Adipose tissue (tissue), 3 donors: ENCODE measurements around the gene MYL12A. TPM values are rescaled to one million over a fixed set of nuclear protein-coding genes. Genes with fewer than 3 reads are reported as not detected.
"Not testable (repeated sequence)": the region's sequence is repeated elsewhere in the genome, so short reads cannot be mapped to it uniquely, and the experiment has no call there.

Experiments used
- H3K27ac ChIP-seq: one replicate; pipeline ENCODE4 v1.5.1; 2013; ENCODE audit warnings: low read depth, low read length
- WGBS, 3 donors: extraction: QIAGEN DNeasy Blood & Tissue Kit; methylation state at CpG; one replicate each; pipeline ENCODE4 v1.1.7; 2013; 5-methylcytosine and 5-hydroxymethylcytosine counted together
- polyA plus RNA-seq, 3 donors: library from polyadenylated mRNA; stranded (reverse); fragments of 200-250 nt; gene quantifications; one replicate each; pipeline ENCODE4 v1.2.3, GENCODE V29; 2013
- donor health status: healthy with polysubstance abuse.
- donor health status: Bipolar disorder and iron deficiency.
- donor health status: healthy.

The MYL12A gene
- polyA plus RNA-seq, 3 donors, result 194 to 633 (median 496) TPM

DNA sequence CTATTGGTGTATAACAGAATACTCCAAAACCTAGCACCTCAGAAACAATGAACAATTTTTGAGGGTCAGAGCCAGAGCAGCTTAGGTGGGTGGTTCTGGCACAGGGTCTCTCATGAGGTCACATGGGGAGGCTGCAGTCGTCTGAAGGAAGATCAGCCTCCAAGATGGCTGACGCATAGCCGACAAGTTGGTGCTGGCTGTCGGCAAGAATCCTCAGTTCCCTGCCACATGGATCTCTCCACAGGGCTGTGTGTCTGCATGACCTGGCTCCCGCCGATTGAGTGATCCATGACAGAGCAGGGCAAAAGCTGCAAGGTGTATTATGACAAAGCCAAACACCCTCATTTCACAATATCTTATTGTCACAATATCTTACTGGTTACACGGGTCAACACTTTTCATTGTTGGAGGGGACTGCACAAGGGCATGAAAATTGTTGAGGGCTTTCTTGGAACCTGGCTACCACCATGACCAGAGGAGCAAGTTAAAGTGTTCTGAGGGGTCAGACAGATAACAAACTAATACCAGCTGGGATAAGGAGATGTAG, 18.5 kb downstream of the MYL12A start:
- 54 to 59% (median 57%) methylated on average over 7 of the region's 7 CpGs for WGBS, 3 donors
- no peak overlapping the region for H3K27ac ChIP-seq

DNA sequence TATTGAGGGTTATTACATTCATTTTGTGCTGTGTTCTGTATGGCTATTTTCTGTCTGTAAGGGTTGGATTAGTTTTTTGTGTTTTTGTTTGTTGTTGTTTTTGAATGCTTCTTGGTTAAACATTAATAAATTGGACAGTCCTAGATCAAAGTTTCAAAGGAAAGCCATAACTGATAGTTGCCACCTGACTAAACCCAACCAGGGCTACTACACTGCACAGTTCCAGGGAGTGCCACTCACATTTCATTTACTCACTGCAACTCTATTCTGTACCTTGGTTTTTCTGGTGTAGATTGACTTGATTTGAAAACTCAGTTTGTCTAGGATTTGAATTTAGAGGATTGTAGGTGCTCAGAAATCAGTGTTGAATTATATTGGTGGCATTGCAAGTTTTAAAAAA, 20.7 kb downstream of the MYL12A start:
- H3K27ac ChIP-seq, result no peak overlapping the region

GRCh38 chr18:3269241-3269913, 21.8 kb downstream of the MYL12A start:
- 72 to 73% (median 72%) methylated on average over 4 of the region's 4 CpGs for WGBS, 3 donors
- H3K27ac ChIP-seq, result no peak overlapping the region

- H3K27ac ChIP-seq, result no peak overlapping the region
- WGBS, 3 donors, result 97 to 100% (median 97%) methylated on average over 1 of the region's 1 CpG
Observed at GRCh38 chr18:3269914-3270299, 22.3 kb downstream of the MYL12A start.

- 55 to 57% (median 55%) methylated on average over 3 of the region's 3 CpGs for WGBS, 3 donors
- no peak overlapping the region for H3K27ac ChIP-seq
Observed at GRCh38 chr18:3273042-3273441, 25.4 kb downstream of the MYL12A start.

- WGBS, 3 donors, result 66 to 87% (median 72%) methylated on average over 7 of the region's 7 CpGs
- not testable (repeated sequence) for H3K27ac ChIP-seq
Observed at GRCh38 chr18:3277643-3278213, 30.1 kb downstream of the MYL12A start.

GRCh38 chr18:3279201-3280185, 31.9 kb downstream of the MYL12A start:
- no peak overlapping the region for H3K27ac ChIP-seq

DNA sequence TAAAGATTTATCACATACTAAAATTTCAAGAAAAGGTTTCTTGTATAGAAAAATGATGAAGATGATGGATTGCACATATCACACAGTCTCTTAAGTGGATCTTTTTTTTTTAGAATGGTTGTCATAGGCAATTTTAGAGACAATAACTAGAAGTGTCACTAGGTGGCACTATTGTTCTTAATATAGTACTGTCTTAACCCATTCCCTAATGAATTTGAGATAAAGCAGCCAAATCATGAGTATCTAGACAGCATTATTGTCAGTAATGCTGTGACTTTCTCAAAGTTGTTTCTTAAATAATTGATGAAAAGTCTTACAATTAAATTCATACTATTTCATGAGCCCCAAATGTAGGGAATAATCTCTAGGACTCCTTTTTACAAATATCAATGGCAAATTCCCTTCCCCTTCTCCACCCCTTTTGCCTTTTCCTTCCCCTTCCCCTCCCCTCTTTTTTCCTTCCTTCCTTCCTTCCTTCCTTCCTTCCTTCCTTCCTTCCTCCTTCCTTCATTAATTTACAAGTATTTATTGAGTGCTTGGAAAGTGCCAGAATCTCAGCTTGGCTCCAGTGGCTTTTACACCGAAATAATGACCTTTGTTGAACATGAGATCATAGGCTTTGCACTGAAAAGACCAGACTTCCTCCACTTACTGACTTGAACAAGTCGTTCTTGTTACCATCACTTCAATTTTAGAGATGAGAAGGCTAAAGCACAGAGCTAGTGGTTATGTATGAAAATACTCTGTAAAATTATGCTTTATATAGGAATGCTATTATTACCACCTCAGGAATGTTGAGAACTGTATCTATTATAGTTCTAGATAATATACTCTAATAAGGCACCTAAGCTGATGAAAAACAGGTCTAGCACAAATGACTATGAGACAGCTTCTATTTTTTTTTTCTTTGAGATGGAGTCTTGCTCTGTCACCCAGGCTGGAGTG, 34.1 kb downstream of the MYL12A start:
- WGBS, 3 donors, result 19 to 41% (median 31%) methylated on average over 2 of the region's 2 CpGs
- no peak overlapping the region for H3K27ac ChIP-seq

More at GRCh38 chr18:3279201-3280185, 31.9 kb downstream of the MYL12A start:
- 24 to 41% (median 32%) methylated on average over 13 to 14 of the region's 14 CpGs for WGBS, 3 donors

DNA sequence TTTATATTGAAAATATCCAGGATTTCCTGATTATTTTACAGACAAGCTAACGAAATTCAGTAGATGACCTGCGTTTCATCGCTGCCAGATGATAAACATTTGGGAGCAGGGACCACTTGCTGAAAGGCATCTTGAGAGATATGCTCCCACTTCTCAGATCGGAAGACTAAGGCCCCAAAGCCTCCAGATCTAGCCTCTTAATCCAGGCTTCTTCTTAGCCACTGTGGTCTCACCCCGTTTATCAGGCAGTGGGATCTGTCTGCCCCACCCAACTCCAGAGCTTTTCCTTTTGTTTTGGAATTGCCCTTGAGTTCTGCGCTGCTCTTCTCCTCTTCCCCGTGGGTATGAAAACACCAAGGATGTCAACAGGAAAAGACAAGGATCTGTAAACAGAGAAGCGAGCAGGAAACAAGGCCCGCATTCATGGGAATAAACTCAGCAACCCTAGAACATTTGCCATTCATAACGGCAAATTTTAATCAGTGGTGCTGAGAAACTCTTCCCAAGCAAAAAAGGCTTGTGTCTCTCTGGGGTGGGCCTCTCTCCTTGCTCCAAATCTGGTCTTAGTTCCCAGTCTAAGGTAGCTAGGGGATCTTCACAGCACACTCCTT, 35.8 kb downstream of the MYL12A start:
- 74 to 83% (median 82%) methylated on average over 10 of the region's 10 CpGs for WGBS, 3 donors
- H3K27ac ChIP-seq, result no peak overlapping the region

DNA sequence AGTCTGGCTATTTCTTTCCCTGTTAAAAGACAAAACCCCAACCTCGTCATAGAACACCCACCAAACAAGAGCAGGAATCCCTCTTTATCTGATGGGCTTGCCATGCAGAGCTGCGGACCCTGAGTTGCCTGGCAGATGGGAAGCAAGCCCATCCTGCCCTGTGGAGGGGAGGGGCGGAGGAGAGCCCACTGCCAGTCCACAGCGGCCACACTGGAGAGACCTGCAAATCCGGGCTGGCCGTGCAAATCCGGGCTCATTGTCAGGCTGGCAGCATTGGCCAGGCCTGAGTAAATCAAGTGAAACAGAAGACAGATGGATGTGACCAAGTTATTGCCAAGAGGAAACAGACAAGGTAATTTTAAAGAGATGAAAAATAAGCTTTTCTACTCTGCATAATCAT, 36.3 kb downstream of the MYL12A start:
- no peak overlapping the region for H3K27ac ChIP-seq
- WGBS, 3 donors, result 83 to 91% (median 86%) methylated on average over 7 of the region's 7 CpGs

DNA sequence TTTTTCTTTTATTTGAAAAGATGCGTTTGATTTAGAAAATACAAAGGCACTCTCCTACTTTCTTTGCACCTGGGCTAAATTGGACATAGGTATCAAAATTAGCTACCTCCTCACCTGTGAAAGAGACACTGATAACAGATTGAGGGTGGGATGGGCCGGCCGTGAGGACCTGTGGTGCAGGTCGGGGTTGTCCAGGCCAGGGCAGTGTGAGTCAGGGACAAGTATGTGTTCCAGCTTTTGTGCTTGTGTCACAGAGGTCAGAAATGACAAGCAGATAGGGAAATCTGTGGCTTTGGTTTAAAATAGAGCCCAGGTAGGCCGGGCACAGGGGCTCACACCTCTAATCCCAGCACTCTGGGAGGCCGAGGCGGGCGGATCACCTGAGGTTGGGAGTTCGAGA, 36.9 kb downstream of the MYL12A start:
- H3K27ac ChIP-seq, result no peak overlapping the region
- 92 to 96% (median 94%) methylated on average over 9 of the region's 9 CpGs for WGBS, 3 donors

DNA sequence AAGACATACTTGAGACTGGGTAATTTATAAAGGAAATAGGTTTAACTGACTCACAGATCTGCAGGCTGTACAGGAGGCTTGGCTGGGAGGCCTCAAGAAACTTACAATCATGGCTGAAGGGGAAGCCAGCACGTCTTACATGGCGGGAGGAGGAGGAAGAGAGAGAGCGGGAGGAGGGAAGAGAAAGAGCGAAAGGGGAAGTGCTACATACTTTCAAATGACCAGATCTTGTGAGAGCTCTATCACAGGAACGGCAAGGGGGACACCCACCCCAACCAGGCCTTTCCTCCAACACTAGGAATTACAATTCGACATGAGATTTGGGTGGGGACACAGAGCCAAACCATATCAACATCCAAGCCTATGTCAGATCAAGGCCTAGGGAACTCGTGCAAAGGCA, 38.6 kb downstream of the MYL12A start:
- 74 to 91% (median 75%) methylated on average over 7 of the region's 7 CpGs for WGBS, 3 donors

GRCh38 chr18:3293196-3293951, 45.8 kb downstream of the MYL12A start:
- WGBS, 3 donors, result 89 to 97% (median 96%) methylated on average over 2 of the region's 2 CpGs
- H3K27ac ChIP-seq, result no peak overlapping the region

More for the DNA sequence above, 38.6 kb downstream of the MYL12A start:
- no peak overlapping the region for H3K27ac ChIP-seq

DNA sequence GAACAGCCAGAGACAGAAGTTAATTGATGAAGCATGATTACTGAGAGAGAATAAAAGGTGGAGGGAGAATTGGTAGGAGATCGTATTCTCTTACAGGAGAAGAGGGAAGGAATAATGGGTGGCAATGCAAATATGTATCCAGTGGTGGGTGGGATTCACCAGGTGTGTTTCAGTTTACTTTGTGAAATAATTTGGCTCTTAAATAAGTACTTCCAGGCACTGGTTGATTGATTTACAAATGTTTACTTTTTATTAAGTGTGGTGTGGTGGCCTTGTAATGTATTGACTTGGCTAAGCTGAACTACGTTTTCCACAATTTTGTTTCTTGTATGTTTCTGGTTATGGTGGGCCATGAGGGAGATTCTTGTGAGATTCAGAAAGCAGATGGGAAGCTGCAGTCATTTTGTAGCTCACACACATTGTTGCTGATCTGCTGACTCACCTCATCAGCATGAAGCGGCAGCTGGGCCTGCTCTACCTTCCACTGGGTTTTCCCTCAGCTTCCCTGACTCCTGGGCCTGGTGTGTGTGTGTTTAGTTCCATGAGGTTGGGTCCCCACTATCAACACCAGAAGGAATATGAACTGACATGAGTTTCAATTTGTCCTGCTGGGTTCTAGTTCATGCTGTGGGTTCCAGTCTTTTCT, 47.0 kb downstream of the MYL12A start:
- no peak overlapping the region for H3K27ac ChIP-seq
- 41 to 94% (median 93%) methylated on average over 3 of the region's 3 CpGs for WGBS, 3 donors

DNA sequence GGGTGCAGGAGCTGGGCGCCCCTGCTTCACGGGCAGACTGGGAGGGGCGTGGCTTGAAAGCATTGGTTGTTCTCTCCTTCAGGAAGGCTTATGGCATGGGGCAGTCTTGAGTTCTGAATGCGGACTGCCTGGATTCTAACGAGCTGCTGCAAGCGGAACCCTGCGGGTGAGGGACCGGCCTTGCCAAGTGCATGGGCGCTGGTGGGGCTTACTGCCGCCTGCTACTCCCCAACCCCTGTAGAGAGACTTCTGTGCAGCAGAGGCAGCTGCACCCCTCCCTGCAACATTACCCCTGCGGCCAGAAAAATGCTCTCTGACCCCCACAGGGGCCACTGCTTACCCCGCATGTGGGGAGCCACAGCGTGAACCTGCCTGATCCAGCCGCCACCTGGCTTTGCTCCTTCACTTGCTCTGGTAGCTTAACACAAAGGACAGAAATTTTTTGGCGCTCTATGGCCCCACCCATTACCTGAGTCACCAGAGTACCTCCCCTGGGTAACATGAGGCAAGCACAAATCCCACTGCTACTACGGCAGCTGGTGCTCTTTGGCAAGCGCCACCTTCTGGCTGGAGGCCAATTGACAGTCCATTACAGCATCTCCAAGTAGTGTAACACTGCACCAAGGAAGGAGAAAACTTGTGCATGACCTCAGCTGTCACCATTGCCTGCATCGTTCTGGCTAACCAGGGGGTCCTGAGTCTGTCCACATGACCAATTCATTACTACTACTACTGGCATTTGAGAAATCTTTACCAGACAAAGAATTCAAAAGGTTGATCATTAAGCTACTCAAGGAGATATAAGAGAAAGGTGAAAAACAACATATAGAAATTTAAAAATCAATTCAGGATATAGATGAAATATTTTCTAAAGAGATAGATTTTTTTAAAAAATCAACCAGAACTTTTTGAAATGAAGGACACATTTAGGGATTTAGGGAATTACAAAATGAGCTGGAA, 49.7 kb downstream of the MYL12A start:
- 8 to 13% (median 11%) methylated on average over 18 of the region's 18 CpGs for WGBS, 3 donors
- H3K27ac ChIP-seq, result no peak overlapping the region
